Colon (tissue), 2 donors: Measurements from ENCODE around the gene TDRD15.
"Not testable (repeated sequence)": the region's sequence is repeated elsewhere in the genome, so short reads cannot be mapped to it uniquely, and the experiment has no call there.

Experiments used
- FAIRE-seq: peaks from 2 replicates; lab custom pipeline; 2012; peaks lifted over from hg19 to GRCh38; lab: Jason Lieb, UNC
- donor health status: control.
- donor health status: control.

The TDRD15 gene

DNA sequence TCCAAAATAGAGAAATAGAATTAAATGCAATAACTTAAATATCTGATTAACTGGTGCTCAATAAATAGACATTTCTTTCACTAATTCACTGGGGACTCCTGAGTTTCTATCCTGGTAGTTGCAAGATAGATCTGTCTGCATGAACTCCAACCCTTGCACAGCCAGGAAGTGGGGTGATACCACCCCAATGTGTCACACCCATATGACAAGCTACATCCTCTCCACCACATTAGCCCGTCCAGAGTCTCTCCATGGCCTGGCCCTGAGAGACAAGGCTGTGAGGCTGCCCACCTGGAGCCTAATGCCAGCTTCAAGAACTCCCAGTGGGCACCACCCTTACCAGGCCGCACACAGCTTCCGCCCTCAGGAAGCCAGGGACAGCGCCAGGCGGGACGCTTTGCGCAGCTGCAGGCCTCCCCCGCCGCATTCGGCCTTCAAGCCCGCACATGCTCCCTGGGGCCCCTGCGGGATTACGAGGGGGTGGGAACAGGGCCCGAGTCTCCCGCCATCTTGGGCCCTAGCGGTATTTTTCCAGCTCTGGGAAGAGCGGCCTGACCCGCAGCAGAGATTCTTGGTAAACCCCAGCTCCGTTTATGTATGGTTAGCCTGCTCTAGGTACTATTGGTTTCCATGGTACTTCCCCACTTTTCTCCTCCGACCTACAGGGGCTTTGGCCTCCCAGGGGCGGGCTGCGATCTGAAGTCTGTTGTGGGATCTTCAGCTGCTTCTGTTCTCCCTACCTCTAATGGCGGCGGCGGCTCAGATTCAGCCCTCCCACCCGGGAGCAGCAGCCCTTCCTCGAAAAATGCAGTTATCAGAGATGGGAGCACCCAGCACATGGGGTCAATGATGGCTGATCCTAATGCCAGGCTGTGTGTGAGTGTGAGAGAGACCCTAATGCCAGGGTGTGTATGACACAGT lies at the start of gene TDRD15:
Gene TDRD15 (plus strand): TSS at position 496 of the 921 bp plus-strand sequence. CDS start 13,500 bp downstream, outside the sequence.
- FAIRE-seq, result no peak

DNA sequence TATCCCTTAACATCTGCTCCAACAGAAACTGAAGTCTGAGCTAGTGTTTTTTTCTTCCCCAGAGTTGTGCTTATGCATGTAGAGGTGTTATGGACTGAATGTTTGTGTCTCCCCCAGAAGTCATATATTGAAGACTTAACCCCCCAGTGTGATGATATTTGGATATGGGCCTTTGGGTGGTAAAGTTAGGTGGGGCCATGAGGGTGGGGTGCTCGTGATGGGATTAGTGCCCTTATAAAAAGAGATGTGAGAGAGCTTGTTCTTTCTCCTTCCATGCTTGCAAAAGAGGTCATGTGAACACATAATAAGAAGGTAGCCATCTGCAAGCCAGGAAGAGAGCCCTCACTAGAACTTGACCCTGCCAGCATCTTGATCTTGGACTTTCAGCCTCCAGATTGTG lies 45.5 kb upstream of the TDRD15 start:
- FAIRE-seq, result no peak

DNA sequence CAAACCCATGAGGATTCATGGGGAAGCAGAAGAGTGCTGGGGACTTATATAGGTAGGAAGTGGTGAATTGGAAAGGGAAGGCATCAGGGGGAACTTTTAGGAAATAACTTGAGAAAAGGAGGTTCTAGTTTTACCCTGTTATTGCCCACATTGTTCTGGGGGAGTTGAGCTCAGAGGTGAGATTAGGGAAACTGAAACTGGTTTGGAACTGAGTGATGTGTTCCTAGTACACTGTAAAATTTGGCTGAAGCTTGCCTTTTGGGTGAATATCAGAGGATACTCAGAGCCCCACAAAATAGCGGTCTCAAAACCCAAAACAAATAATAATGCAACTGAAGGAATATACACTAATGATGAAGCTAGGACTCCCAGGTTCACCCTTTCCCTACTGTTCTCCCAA lies 40.3 kb upstream of the TDRD15 start:
- FAIRE-seq, result no peak

DNA sequence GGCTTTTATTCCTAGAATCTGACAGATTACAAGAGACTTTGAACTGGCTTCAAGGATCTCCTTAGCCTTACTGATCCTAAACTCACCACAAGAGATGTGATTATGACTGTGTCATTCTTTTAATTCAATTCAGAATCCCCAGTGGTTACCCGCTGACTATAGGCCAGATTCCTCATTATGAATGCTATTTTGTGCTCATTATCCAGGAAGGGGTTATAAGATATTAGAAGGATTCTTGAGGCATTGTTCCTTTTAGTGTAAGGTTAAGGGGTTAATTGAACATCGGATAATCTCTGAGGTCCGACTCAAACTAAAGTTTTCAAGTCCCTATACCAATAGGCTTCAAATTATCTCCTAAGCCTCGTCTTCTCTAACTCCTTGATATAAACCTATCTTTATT lies 39.4 kb upstream of the TDRD15 start:
- no peak for FAIRE-seq

DNA sequence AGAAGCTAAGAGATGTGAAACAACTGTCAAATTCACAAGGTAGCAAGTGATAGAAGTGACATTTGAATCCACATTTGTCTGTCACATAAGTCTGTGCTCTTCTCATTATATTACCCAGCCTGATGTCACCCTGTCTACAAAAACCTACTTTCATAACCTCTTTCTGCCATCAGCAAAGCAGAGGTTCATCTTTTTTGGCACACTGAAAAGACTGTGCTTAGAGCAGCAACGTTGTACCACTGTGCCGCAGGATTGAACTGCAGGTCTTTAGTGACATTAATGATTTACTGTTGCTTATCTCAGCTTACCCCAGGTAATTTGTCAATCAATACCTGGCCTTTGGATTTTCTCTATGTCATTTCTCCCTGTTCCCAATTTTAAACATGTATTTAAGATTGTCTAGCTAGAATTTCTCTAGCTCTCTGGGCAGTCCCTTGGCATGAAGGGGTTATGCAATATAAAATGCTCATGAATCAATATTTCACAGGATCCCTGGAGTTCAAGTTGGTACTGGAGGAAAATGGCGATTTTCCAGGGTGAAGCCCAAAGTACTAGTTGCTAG lies 31.4 kb upstream of the TDRD15 start:
- FAIRE-seq, result no peak

DNA sequence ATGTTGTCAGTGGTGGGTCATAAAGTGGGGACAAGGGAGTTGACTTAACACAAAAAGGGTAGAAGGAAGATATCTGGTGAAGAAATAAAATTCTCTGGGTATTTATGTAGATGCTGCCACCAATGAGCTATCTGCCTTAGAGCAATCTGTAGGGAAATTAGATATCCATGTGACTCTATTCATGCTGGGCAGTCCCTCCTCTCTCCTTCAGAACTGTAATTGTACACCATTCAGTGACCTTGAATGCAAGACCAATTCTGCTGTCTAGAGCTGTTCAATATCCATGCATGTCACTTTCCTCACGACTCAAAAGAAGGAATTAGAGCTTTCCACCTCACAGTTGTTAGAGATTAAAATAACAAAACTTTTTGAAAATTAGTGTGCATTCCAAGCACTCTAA lies 28.6 kb upstream of the TDRD15 start:
- no peak for FAIRE-seq

DNA sequence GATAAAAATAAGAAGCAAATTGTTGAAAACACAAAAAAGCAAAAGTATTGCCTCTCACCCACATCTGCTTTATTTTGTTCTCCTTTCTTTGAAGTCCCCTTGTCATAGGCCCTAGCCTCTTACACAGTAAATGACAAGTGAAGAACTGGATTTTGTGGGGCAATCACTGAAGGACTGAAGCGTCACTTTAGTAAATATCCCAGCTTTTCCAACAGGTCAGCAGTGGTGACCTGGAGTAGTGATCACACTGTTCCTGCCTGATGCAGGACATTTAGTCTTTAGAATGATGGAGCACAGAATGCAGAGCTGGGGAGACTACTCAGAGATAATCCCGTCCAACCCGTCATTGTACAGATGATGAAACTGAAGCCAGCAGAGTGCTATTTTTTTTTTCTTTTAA lies 28.1 kb upstream of the TDRD15 start:
- FAIRE-seq, result no peak

DNA sequence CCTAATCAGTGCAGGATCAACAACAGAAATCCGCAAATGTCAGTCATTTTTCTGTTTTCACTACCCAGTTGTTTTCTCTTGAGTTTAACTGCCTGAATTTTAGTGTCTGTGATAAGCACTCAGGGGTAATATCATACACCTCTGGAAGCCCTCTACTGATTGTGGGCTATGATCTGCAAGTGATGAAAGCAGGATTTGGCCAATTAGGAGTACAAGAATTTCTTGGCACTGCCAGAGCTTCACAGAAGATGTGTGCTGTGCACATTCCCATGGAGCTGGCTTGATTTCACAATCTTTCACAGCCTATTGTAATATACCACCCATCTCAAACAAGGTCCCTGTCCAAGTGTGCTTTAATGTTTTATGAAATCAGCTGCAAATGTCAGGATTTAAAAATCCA lies 27.3 kb upstream of the TDRD15 start:
- no peak for FAIRE-seq

DNA sequence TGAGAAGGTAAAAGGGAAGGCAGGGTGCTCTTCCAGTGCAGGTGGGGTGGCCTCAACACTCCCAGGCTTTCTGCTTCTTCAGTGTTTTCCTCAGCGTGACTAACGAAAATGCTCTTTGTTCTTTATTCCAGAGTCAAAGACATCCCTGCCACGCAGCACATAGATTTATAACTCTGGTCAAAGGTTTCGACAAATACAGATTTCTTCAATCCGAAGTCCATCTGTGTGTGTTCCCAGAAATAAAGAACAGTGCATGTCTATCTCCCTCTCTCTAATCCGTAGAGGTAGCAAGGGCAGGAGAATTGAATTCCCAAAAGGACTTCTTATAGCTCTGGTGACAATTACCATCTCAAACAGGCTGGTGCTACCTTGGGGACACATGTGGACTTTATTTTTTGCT lies 26.4 kb upstream of the TDRD15 start:
- no peak for FAIRE-seq

DNA sequence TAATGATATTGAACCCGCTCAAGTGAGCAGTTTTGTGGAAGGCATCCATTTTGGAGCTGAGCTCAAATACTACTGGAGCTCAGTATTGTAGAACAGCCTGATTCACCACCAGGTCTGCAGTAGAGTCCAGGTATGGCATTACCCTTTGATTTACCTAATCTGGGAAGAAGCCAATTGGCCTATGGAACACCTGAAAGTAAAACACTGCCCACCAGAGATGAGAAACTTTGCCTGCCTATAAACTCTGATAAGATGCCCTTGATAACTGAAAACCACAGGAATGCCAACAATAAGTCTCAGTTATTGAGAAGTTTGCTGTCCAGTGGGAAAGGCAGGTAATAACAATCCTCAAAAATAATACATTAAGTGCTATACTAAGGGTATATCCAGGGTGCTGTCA lies 25.5 kb upstream of the TDRD15 start:
- FAIRE-seq, result no peak

DNA sequence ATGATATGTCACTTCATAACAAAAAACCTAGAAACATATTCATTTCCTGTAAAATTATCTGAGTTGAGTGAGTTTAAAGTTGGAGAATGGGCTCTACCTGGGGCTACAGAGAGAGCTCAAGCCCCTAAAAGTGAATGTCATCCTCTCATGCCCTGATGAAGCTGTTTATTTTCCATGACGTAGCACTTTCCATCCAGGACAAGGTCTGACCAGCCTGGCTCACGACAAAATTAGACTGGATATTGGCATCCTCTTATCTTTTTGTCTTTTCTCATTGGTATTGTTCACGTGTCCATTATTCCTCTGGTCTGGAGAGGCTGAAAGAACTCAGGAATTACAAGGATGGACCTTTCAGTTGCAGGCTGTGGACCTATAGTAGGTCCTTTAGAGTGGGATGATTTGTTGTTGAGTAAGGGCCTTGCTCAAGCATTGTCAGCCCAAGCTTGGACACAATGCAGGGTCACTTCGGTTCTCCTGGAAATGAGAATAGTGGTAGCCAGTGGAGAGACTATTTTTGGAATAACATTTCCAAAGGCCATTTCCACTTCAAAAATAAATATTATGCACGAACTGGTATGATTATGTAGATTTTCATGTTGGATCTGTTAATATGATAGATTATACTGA lies 24.4 kb upstream of the TDRD15 start:
- no peak for FAIRE-seq

DNA sequence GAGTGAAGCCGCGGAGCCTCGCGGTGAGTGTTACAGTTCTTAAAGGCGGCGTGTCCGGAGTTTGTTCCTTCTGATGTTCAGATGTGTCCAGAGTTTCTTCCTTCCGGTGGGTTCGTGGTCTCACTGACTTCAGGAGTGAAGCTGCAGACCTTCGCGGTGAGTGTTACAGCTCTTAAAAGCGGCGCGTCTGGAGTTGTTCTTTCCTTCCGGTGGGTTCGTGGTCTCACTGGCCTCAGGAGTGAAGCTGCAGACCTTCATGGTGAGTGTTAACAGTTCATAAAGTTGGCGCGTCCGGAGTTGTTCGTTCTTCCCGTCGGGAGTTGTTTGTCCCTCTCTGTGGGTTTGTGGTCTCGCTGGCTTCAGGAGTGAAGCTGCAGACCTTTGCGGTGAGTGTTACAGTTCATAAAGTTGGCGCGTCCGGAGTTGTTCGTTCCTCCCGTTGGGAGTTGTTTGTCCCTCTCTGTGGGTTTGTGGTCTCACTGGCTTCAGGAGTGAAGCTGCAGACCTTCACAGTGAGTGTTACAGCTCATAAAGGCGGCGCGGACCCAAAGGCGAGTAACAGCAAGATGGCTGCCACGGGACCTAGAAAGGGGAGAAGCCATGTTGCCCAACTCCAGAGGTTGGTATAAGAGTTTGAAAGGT lies 22.1 kb upstream of the TDRD15 start:
- FAIRE-seq, result not testable (repeated sequence)

DNA sequence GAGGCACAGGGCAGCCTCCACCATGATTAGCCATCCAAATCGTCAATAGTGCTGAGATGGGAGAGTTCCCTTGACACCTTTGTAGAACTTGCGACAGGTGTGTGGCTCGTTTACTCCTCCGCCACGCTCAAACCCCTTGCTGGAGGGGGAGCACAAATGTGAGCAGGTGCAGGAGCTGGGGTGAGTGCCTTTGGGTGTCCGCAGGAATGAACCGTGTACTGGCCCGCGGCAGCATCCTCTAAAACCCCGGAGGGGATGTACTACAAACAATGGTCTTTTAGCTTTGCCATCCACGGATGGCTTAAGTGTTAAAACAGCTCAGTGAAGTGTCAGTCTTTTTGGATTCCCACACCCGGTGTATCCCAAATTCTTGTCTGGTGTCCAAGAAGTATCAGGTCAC lies 21.4 kb upstream of the TDRD15 start:
- FAIRE-seq, result no peak

DNA sequence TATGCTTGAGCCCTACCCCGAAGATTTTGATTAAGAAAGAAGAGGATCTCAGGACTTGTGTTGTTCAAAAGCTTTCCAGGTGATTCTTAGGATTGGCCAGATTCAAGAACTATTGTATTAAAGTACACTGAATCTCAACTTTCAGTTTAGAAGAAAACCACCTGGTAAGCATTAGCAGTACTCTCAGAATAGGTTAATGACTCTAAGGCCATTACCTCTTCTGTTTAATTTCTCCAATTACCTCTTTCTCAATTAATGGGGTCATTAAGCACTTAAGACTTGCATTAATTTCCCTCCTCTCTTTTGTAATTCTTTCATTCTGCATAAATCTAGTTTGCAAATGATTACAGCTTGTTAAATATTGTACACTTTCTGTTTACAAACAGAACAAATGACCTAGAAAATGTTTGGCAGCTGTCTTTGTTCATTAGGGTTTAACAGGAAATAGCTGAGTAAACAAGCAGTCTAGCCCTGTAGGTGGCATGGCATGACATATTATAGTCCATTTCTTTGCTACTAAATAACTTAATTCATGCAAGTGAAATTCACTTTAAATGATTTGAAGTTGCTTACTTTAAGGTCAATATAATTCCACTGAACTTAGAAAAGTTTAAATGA lies 20.4 kb upstream of the TDRD15 start:
- FAIRE-seq, result no peak

DNA sequence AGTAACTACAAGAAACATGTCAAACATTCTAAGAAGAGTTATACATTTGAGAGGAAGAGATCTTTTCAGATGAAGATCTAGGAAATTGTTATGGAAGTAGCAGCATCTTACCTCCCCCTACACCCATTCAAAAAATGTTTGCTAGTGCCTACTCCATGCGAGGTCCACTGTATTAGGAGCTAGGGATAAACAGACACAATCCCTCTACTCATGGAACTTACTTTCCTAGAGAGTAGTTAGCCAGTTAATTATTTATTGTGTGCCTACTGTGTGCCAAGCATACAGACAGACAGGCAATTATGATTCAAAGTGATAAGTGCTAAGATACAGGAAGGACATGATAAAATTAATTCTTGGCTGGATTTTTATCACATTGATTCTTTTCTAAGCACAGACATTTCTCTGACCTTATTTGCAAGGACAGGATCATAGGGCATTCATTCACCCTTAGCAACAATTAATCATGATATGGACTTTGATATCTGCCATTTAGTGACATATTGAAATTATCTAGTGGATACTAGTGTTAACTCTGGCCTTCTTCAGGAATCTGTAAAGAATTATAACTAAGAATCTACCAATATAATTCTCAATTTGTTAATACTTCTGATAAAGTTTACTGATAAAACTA lies 19.6 kb upstream of the TDRD15 start:
- no peak for FAIRE-seq

DNA sequence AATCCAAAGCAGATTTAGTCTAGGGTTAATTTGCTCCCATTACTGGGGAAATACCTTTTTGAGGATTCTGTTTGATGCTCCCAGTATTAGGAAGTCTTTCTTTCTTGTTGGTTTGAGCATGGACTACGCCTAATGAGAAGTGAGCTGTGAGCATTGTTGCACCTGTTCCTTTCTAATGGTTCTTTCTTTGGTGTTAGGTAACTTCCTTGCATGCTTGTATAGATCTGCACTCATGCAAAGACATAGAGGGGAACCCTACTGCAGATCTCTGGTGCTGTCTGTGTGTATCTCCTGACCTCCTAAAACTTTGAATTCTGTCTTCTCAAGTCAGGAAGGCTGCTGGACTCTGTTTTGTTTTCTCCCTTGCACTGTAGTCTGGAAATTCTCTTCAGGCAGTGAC lies 12.8 kb upstream of the TDRD15 start:
- FAIRE-seq, result no peak

DNA sequence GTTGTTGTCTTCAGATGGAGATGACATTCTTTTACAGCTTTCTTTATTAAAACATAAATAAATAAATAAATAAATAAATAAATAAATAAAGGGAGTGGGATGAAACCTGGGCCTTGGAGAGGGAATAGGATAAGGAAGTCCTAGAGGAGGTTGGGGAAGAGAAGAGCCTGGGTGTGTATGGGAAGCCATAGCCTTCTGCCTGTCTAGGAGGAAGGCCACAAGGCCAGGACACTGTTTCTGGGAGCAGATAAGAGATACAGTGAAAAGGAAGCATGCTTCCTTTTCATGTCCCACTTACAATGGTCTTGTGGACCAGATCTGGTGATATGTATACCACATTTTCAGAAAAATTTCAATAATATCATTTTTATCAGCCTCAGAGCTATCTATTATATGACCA lies 6.1 kb upstream of the TDRD15 start:
- FAIRE-seq, result no peak

DNA sequence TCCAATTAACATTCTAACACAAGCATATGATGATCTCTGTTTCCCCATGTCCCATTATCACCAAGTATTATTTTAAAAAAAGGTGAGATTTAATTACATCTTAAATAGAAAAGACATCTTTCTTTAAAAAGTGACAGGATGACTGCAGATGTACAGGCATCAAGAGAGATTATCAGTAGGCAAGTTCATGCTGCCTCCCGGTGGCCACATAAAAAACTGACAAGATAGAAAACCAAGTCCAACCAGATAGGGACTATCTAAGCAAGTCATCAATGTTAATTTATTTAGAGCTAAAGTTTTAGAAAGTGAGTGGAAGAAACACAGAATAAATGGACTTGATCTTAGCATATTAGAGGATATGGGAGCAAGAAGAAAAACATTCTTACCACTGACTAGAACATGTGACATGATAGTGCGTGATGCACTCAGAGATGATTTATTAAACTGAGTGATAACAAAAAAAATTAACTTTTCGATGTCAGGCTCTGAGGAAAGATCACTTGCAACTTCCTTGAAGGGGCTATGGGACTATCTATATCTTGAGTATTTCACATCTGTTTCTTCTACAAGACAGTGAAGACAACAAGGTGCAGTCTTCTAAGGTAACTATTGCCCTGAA lies 5.4 kb upstream of the TDRD15 start:
- no peak for FAIRE-seq

DNA sequence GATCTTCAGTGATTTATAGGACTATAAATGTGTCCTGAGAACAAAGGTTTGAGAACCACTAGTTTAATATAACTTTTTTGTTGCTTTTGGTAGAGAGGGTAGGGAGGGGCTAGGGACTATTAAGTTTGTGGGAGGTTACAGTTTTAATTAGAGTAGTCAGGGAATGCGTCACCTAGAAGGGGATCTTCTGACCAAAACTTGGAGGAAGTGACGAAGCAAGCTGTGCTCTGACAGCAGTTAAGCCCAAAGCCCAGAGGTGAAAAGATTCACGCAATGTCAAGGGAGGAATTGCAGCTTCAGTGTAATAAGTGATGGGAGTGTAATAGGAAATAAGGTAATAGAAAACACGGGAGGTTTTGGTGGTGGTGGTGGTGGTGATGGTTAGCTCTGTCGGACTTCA lies 8.1 kb downstream of the TDRD15 start:
- FAIRE-seq, result no peak

DNA sequence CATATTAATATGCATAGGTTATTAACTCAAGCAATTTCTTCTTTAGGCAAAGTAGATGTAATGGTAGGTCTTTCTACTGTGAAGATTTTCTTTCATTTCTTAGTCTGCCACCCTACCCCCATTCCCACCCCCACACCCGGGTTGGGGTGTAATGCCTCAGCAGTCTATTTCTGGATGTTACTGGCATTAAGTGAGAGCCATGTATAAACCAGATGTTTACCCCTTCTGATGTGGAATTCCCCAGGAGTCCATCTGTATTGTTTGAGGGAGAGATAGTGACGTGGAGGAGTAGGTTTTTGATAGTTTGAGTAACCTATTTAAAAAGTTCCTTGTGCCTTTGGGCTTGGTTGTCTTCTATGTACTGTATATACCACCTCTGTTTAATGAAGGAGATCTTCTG lies 11.8 kb downstream of the TDRD15 start:
- FAIRE-seq, result no peak

DNA sequence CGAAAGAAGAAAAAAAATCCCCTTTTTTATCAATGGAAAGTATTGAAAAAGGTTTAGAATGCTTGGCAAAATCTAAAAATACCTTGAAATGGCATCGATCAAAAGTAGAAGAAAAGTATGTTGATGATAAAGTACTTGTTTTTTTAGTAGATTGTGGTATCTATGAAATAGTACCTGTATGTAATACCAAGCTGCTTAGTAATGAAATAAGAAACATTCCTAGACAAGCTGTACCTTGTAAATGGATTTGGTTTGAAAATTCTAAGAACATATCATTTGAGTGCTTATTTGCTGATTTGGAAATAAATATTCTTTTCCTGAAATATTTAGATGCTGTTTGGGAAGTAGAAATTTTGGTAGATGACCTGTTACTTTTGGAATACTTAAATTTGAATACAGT lies 18.4 kb downstream of the TDRD15 start:
- FAIRE-seq, result no peak

DNA sequence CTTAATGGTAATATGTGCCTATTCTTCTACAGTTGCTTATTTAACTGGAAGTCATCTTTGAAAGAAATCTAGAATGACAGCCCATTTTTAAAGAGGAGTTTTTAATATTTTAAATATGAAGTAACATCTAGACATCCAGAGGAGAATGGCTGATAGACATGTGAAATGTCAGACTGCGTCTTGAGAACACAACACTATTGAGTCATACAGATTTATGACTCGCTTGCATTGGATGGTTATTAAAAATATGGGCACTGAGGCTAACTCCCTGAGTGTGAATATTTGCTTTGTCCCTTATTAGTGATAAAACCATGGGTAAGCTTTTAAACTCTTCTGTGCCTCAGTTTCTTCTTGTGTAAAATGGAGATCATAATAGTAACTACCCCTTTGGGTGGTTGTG lies 22.9 kb downstream of the TDRD15 start:
- no peak for FAIRE-seq
